ENCODE measurements around the gene ADCY6.

- TF ChIP-seq, protein P1, sequence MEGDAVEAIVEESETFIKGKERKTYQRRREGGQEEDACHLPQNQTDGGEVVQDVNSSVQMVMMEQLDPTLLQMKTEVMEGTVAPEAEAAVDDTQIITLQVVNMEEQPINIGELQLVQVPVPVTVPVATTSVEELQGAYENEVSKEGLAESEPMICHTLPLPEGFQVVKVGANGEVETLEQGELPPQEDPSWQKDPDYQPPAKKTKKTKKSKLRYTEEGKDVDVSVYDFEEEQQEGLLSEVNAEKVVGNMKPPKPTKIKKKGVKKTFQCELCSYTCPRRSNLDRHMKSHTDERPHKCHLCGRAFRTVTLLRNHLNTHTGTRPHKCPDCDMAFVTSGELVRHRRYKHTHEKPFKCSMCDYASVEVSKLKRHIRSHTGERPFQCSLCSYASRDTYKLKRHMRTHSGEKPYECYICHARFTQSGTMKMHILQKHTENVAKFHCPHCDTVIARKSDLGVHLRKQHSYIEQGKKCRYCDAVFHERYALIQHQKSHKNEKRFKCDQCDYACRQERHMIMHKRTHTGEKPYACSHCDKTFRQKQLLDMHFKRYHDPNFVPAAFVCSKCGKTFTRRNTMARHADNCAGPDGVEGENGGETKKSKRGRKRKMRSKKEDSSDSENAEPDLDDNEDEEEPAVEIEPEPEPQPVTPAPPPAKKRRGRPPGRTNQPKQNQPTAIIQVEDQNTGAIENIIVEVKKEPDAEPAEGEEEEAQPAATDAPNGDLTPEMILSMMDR (IDR thresholded peaks at IDR 0.05 in 4 of 5, conservative IDR thresholded peaks at IDR 0.05 in 1 of 5): no peak
- TF ChIP-seq POLR2A (IDR thresholded peaks at IDR 0.05): no peak
Observed at GRCh38 chr12:48758737-48759136, 30.2 kb downstream of the ADCY6 start.

Measured in gastrocnemius medialis (tissue), 4 donors.